ENCODE data around the gene METTL5. TPM values are rescaled to one million over a fixed set of nuclear protein-coding genes. Genes with fewer than 3 reads are reported as not detected.

METTL5 gene
- total and polyA plus RNA-seq, 9 of the 15 experiments (the other 6 are each of a cell fraction or from before 2014, with no cell fraction given) = 149 to 471 (median 224) TPM

GRCh38 chr2:169824373-169825333, at the start of gene METTL5 (continued):
- TF ChIP-seq HOXB6 (CRISPR knock-in tag; IDR thresholded peaks at IDR 0.05; ENCODE audit: borderline replicate concordance) (no peak), ZBTB2 (IDR thresholded peaks at IDR 0.05) (no peak), HNRNPUL1 (IDR thresholded peaks at IDR 0.05; ENCODE audit: low read length) (no peak), THRAP3 (IDR thresholded peaks at IDR 0.05; ENCODE audit: borderline replicate concordance) (peak; percentile 35; the same call in 1 of the 2 replicates), TOE1 (IDR thresholded peaks at IDR 0.05; ENCODE audit: borderline replicate concordance) (peak; percentile 33; the same call in 1 of the 2 replicates), TOE1 (CRISPR knock-in tag; IDR thresholded peaks at IDR 0.05; ENCODE audit: borderline replicate concordance, low read depth) (peak; percentile 93), RERE (CRISPR knock-in tag; IDR thresholded peaks at IDR 0.05; ENCODE audit: borderline replicate concordance) (no peak), NFIC (IDR thresholded peaks at IDR 0.05) (no peak), E2F6 (IDR thresholded peaks at IDR 0.05; ENCODE audit: borderline replicate concordance in 1 of 2, extremely low read depth in 1 of 2, insufficient read depth in 1 of 2, insufficient read length in 1 of 2, low read depth in 1 of 2, low read length in 1 of 2, poor library complexity in 1 of 2, severe bottlenecking in 1 of 2) (peak; percentile 82 to 93), FOXP1 (CRISPR knock-in tag; IDR thresholded peaks at IDR 0.05) (peak; percentile 97), SOX6 (IDR thresholded peaks at IDR 0.05) (peak; percentile 74)
- TF ChIP-seq, protein P1, sequence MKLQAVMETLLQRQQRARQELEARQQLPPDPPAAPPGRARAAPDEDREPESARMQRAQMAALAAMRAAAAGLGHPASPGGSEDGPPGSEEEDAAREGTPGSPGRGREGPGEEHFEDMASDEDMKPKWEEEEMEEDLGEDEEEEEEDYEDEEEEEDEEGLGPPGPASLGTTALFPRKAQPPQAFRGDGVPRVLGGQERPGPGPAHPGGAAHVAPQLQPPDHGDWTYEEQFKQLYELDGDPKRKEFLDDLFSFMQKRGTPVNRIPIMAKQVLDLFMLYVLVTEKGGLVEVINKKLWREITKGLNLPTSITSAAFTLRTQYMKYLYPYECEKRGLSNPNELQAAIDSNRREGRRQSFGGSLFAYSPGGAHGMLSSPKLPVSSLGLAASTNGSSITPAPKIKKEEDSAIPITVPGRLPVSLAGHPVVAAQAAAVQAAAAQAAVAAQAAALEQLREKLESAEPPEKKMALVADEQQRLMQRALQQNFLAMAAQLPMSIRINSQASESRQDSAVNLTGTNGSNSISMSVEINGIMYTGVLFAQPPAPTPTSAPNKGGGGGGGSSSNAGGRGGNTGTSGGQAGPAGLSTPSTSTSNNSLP (IDR thresholded peaks at IDR 0.05; ENCODE audit: borderline replicate concordance, low read depth, low read length) = peak; percentile 71; the same call in 1 of the 2 replicates
- TF ChIP-seq, protein P2, sequence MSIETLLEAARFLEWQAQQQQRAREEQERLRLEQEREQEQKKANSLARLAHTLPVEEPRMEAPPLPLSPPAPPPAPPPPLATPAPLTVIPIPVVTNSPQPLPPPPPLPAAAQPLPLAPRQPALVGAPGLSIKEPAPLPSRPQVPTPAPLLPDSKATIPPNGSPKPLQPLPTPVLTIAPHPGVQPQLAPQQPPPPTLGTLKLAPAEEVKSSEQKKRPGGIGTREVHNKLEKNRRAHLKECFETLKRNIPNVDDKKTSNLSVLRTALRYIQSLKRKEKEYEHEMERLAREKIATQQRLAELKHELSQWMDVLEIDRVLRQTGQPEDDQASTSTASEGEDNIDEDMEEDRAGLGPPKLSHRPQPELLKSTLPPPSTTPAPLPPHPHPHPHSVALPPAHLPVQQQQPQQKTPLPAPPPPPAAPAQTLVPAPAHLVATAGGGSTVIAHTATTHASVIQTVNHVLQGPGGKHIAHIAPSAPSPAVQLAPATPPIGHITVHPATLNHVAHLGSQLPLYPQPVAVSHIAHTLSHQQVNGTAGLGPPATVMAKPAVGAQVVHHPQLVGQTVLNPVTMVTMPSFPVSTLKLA (conservative IDR thresholded peaks at IDR 0.05) = peak; percentile 66 to 86

Measured in K562 (cell line).